Activated naive CD4-positive, alpha-beta T cell treated with Interleukin-2 at 50 U/mL for 16 hours (primary cell): ENCODE data around the gene PLXNB2.
"Not testable (repeated sequence)": the region's sequence is repeated elsewhere in the genome, so short reads cannot be mapped to it uniquely, and the experiment has no call there.

Experiments used
- DNase-seq: peaks from one replicate; pipeline ENCODE4 v3.0.0-alpha.2; 2020

The PLXNB2 gene

DNA sequence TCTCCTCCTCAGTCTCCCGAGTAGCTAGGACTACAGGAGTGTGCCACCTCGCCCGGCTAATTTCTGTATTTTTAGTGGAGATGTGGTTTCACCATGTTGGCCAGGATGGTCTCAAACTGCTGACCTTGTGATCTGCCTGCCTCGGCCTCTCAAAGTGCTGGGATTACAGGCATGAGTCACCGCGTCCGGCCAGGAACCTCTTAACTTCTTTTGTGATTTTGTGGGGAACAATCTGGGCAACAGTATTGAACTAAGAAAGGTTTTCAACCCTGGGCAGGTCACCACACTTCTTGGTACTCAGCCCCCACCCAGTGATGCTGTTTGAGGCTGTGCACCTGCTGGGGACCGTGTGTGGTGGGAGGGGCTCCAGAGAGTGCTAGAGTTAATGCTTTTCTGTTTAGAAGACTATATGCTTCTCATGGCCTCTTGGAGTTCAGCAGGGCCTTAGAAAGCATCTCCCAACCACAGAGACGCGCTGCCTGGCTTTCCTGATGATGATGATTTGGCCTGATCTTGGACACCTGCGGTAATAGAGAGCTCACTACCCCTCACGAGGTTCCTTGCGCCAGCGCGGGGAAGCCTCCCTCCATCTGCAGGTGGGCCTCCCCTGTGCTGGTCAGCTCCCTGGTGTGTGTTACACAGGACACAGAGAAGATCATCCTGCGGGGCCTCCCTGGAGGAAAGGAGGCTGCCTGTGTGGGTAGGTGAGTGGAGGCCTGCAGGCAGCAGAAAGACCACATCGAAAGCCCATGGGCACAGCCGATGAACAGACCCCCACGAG is 18.2 kb upstream of the PLXNB2 start:
- DNase-seq, result no peak

DNA sequence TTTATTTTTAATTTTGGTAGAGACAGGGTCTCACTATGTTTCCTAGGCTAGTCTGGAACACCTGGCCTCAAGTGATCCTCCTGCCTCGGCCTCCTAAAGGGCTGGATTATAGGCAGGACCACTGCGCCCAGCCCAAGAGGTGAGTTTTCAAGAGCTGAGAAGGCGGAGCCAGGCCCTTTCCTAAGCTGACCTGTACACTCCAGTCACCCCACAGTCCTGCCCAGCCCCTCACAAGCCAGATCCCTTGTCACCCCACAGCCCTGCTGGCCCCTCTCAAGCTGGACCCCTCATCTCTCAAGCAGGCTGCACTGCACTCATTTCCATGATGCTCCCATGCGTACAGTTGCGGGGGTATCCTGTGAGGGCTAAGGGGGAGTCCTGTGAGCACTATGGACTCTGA is 16.5 kb upstream of the PLXNB2 start:
- no peak for DNase-seq

GRCh38 chr22:50322382-50323104 is 15.1 kb upstream of the PLXNB2 start:
- not testable (repeated sequence) for DNase-seq

DNA sequence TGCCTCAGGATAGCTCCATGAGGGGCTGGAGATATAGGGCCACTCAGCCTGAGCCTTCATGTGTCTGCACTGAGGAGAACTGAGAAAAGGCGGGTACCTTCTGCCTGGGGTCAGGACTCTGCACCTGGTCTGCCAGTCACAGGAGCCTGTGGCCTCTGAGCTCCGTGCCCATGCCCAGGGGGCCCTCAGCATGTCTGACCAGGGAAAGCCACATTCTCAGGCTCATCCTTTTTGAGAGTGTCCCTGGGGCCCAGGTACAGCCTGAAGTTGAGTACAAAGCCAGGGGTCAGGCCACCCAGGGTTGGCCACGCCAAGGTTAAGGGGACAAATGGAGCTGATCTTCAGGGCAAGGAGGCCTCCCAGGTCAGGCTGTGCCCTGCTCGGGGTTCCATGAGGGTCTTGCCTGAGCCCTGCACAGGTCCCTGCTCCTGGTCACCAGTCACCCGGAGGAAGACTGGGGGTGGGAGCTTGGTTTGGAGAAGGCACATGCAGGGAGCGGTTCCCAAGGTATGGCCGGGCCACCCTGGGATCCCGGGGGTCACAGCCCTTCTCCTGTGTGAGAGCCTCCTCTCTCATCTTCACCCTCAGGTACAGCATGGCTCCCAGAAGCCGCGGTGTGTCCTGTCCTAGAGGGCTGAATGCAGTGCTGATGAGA is 13.4 kb upstream of the PLXNB2 start:
- no peak for DNase-seq

GRCh38 chr22:50320116-50320515 is 12.7 kb upstream of the PLXNB2 start:
- DNase-seq, result no peak

- DNase-seq, result no peak
Observed at GRCh38 chr22:50319503-50319951, 12.1 kb upstream of the PLXNB2 start.

DNA sequence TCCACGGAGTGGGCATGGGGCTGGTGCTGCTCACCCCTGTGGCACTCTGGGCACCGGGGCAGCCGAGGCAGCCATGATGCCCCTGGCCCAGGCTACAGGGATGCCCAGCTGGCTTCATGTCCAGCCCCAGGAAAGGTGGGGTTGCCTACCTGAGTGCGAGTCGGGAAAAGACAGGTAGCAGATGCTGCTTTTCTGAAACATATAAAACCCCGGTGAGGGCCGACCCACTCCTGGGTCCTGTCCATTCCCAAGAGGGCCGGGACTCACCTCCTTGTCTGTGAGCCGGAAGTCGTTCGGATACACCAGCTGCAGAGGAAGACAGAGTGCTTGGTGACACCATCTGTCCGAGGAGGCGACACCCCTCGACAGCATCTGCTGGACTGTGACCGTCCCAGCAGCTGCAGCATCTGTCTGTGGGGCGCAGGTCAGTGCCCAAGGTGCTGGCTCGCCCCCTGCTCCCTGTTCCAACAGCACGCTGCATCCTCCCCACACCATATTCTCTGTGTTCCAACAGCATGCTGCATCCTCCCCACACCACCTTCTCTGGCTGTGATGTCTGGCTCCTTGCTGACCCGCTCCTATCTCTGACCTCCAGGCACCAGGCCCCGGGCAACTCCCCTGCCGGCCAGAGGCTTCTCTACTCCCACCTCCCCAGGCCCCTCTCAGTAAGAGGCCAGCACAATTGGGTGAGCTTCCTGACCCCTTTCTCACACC is 11.4 kb upstream of the PLXNB2 start:
- DNase-seq, result no peak

DNA sequence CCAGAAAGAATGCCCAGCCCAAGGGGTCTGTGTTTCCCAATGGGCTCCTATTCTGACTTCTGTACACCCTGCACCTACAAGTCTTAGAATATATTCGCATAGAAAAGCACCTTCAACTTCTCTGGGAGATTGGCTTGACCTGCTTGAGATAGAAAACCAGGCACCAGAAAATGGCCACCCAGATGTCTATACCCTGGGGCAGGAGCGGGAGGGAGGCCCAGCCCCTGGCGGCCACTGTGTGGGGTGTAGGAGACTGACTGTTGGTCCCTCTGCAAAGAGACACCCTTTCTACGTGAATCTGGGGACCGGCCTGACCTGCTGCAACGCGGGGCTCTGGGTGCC is 10.9 kb upstream of the PLXNB2 start:
- no peak for DNase-seq

GRCh38 chr22:50317674-50318073 is 10.2 kb upstream of the PLXNB2 start:
- DNase-seq, result no peak

DNA sequence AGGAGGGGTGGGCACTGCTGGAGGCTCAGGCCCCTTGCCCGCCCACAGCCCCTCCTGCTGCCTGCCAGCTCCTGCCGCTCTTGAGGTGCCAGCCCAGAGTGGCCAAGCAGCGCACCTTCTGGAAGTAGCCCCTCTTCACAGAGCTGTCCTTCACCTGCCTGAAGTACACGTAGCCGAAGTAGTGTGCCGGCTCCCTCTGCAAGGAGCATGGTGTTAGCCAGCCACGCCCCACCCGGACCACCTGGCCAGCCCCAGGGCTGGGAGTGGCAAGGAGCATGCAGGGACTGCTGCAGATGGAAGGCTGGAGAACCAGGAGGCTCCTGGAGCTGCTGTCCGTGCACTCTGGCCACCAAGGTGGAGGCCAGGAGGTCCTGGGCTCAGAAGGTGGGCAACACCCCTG is 9.7 kb upstream of the PLXNB2 start:
- DNase-seq, result no peak

DNA sequence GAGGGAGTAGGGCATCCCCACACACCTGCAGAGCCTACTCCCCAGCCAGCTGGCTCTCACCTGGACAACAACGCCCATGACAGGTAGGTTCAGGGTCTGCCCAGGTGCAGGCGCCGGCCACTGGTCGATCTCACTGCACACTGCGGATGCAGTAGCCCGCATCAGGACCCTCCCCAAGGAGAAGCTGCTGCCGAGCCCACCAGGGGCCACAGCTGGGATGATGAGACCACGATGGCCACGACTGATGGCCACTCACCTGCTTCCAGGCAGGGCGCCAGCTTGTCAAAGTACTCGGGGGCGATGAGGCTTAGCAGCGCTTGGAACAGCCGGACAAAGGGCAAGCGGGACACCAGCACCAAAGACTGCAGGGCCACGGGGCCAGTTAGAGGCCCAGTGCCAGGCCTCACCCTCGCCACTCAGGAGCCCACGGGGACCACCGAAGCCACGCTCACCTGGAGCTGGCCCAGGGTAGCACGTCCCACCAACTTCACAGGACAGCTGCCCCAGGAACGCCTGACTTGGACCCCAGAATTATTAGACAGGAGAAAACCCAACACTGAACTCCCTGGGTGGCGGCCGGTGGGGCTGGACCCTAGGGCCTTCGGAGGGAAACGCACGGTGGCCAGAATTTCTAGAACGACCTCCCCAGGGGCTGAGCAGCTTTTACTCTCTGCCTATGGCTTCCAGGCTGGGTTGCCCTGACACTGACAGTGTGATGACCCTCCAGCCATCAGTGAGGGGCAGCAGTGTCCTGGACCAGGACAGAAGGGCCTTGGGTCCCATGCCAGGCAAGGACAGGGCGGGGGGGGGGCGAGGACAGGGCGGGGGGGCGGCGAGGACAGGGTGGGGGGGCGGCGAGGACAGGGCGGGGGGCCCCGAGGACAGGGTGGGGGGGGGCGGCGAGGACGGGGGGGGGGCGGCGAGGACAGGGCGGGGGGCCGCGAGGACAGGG is 8.9 kb upstream of the PLXNB2 start:
- no peak for DNase-seq

GRCh38 chr22:50315289-50316113 is 8.1 kb upstream of the PLXNB2 start:
- DNase-seq, result no peak

GRCh38 chr22:50314455-50315288 is 7.2 kb upstream of the PLXNB2 start:
- peak; percentile 80 for DNase-seq

- DNase-seq, result no peak
Observed at GRCh38 chr22:50314081-50314454, 6.6 kb upstream of the PLXNB2 start.

DNA sequence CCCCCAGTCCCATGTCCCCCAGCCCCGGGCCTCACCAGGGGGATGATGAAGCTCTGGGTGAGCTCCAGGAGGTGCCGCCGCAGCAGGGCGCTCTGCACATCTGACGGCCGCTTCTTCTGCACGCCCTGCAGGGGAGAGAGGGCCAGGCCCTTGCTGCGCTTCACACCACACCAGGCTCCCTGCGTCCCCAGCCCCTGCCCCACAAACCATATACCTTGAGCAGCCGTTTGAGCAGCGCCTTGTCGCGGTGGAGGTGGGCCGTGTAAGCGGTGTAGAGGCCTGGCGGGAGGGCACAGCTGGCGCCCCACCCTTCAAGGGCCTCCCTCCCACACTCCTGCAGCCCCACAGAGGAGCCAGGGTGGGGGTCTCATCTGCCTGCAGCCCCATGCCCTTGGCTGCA is 6.2 kb upstream of the PLXNB2 start:
- no peak for DNase-seq

- DNase-seq, result no peak
Observed at GRCh38 chr22:50313021-50313420, 5.6 kb upstream of the PLXNB2 start.

DNA sequence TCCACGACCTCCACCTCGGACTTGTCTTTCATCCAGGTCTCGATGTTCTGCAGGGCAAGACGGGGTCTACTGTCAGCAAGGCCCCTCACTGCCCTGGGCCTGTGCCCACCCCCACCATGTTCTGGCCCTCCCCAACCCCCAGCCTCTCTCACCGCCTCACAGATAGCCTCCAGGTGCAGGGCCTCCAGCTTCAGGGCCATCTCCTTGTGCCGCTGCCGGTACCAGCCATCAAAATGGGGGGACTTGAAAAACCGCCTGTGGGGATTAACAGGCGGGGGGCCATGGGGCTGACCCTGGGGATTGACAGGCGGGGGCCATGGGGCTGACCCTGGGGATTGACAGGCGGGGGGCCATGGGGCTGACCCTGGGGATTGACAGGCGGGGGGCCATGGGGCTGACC is 4.9 kb upstream of the PLXNB2 start:
- no peak for DNase-seq

GRCh38 chr22:50311606-50312351 is 4.3 kb upstream of the PLXNB2 start:
- no peak for DNase-seq

GRCh38 chr22:50310949-50311444 is 3.6 kb upstream of the PLXNB2 start:
- no peak for DNase-seq
